GM21717 (cell line): Measurements from ENCODE around the gene SYNE3.

Experiments
- ATAC-seq: cut with Tn5 transposase; IDR thresholded peaks from one replicate; pipeline ENCODE4 v1.9.1; 2021; ENCODE audit warnings: mild to moderate bottlenecking, moderate library complexity; ENCODE audit not compliant: unreplicated experiment

Gene SYNE3, protein sequence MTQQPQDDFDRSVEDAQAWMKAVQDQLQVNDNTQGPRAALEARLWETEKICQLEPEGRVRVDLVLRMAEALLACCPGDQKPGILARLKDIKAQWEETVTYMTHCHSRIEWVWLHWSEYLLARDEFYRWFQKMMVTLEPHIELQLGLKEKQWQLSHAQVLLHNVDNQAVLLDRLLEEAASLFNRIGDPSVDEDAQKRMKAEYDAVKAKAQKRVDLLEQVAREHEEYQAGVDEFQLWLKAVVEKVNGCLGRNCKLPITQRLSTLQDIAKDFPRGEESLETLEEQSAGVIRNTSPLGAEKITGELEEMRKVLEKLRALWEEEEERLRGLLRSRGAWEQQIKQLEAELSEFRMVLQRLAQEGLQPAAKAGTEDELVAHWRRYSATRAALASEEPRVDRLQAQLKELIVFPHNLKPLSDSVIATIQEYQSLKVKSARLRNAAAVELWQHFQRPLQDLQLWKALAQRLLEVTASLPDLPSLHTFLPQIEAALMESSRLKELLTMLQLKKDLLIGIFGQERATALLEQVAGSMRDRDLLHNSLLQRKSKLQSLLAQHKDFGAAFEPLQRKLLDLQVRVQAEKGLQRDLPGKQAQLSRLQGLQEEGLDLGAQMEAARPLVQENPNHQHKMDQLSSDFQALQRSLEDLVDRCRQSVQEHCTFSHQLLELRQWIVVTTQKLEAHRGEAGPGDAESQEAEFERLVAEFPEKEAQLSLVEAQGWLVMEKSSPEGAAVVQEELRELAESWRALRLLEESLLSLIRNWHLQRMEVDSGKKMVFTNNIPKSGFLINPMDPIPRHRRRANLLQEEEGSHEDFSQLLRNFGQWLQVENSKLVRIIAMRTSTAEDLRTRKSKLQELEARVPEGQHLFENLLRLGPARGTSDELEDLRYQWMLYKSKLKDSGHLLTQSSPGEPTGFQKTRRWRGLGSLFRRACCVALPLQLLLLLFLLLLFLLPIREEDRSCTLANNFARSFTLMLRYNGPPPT

DNA sequence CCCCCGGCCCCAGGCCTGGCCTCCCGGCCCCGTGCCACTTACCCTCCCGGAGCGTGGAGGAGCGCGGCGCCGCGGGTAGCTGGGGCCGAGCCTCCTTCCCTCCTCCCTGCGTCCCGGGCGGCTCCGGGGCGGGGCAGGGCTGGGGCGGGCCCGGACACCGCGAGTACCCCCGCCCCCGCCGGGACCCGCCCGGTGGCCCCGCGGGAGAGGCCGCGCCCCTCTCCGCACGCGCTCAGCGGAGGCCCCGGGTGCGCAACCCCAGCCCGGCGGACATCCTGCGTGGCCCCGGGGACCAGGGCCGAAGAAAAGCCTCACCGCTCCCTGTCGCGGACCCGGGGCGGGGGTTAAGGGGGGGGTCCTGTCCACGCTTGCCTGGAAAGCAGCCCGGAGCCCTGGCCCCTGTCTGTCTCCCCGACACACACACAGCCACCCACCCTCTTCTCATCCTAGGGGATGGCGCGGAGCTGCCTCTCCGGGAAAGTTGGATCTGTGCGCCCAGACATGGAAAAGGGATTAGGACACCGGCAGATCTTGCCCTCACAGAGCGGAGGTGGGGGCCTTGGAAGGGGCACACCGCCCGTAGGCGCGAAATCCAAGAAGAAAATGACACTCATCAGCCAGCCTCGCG lies at the start of gene SYNE3:
Gene SYNE3 (minus strand): TSS at position 97 of the 628 bp plus-strand sequence. CDS start 40,829 bp downstream, outside the sequence.
- ATAC-seq = peak; percentile 46

DNA sequence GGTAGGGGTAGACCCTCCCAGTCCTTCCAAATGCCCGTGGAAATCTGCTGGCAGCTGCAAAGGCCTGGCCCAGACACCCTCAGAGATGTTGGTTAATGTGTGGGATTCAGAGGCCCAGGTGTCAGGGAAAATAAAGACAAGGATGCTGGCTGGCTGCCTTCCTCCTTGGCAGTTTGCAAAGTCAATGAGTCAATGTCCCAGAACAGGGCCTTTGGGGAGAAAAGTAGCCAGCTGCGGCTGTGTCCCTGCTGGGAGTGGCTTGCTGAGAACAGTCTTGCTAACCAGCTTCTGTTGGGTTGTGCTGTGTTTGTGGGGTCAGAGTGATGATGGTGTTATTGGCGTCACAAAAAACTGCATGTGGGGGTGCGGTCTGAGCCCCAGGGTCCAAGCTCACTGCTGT lies 47.6 kb upstream of the SYNE3 start:
- no peak for ATAC-seq

DNA sequence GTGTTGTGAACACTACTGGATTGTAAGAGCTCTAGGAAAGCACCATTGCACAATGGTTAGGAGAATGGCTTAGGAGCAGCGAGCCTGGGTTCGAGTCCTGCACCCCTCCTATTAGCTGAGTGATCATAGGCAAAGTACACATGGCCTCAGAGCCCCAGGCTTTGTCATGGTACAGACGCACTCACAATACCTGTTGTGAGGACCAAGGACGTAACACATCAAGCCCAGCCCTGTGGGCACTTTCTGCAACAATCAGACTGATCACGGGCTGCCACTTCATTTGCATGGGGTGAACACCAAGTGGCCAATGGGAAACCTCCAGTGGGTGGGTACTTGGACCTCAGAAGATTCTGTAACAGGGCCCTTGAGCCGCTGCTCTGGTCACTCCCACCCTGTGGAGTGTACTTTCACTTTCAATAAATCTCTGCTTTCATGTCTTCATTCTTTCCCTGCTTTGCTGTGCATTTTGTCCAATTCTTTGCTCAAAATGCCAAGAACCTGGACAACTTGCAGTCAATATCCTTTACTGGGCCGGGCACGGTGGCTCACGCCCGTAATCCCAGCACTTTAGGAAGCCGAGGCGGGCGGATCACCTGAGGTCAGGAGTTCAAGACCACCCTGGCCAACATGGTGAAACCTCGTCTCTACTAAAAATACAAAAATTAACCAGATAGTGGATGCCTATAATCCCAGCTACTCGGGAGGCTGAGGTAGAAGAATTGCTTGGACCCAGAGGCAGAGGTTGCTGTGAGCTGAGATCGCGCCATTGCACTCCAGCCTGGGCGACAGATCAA lies 46.6 kb upstream of the SYNE3 start:
- no peak for ATAC-seq

DNA sequence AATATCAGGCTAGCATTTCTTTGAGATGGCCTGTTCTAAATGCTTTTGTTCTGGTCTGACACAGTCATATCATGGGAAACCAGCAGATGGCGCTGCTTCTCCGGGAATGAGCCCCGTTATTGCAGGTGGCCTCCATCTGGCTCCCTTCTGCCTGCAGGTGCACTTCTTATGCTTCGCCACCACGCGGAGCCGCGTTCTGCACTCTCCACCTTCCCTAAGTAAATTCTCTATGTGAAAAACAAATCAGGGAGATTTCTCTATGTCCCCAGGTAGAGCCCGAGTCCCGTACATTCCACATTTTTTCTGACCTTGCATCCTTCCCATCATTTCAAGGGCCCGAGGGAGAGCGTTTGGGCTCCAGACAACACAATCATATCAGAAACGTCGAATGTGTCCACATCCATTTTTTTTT lies 44.6 kb upstream of the SYNE3 start:
- ATAC-seq = peak; percentile 74

DNA sequence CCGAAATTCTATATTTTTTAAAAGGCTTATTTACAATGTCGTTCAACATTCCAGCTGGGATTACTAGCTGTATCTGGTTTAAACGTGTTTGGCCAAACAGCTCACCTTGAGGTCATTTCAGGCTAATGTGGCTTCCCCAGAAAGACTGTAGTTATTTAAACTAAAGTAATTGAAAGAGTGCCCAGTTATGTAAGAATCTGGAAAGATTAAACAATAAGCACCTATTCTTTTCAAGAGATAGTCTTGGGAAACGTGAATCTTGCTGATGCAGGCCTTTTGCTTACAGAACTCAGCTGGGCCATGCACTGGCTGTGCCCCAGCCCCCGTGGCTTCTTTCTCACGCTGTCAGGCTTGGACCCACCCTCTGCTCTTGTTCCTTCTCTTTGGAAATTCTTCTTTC lies 42.8 kb upstream of the SYNE3 start:
- no peak for ATAC-seq

DNA sequence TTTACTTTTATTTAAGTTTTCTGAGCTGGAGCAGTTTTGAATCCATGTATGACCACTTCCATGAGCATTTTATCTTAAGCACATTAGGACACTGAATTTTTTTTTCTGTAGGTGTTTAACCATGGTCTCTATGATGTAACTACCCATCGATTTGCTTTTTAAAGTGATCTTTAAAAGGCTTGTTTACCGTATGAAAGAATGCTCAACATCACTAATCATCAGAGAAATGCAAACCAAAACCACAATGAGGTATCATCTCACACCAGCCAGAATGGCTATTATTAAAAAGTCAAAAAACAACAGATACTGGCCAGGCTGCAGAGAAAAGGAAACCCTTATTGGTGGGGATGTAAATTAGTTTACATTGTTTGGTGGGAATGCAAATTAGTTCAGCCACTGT lies 41.4 kb upstream of the SYNE3 start:
- no peak for ATAC-seq

DNA sequence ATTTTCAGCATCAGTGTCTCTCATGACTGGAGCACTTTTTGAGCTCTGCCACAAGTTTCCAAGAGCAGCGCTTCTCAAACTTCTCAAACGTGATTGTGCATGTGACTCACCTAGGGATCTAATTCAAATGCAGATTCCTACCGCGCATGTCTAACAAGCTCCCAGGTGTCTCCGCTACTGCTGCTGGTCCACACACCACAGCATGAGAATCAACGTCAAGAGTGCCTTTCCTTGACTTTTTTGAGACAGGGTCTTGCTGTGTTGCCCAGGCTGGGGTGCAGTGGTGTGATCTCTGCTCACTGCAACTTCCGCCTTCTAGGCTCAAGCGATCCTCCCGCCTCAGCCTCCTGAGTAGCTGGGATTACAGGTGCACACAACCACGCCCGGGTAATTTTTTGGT lies 40.8 kb upstream of the SYNE3 start:
- ATAC-seq = no peak

DNA sequence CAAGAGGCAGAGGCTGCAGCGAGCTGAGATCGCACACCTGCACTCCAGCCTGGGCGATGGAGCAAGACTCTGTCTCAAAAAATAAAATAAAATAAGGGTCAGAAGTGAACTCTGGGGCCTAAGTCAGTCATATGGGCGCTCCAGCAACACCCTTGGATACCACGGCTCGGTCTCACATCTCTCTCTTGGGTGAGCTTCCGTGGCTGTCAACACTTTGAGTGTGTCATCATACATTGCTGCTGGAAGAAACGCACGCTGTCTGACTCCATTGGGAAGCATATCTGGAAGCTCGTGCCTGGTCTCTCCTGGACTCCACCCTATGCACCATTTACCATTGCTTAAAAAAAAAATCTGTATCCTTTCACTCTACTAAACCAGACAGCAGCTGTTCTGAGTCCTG lies 38.6 kb upstream of the SYNE3 start:
- ATAC-seq = no peak

DNA sequence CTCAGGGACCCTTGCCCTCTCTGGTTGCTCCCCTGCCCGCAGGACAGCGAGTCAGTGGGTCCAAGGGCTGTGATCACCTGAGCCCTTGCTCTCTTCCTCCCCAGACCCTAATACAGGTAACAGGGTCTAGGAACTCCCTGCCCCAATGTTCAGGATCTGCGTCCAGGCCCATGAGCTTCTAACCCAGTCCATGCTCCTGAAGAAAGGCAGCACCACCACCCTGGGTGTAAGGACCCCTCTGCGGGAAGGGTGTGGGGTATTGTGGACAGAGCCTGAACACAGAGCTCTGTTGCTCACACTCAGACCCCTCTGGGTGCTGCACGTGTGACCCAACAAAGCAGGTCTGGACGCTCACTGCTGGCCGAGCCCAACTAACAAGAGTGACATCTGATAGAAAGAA lies 36.7 kb upstream of the SYNE3 start:
- no peak for ATAC-seq

DNA sequence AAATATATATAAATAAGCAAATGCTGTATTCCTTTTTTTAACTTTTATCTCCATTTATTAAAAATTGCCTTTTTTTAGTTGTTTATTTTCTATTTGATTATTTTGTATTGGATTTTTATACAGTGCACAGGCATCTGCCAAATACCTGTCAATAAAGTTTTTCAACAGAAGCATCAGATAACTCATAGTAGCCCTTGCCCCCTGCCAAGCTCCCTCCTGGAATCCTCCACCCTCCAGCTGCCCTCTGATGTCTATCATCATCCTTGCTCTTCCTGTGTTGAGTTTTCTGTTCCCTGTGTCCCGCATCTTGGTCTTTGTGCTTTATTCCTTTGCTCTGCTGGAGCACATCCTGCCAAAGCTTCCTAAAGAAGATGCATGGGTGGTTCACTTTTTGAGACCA lies 35.0 kb upstream of the SYNE3 start:
- no peak for ATAC-seq

DNA sequence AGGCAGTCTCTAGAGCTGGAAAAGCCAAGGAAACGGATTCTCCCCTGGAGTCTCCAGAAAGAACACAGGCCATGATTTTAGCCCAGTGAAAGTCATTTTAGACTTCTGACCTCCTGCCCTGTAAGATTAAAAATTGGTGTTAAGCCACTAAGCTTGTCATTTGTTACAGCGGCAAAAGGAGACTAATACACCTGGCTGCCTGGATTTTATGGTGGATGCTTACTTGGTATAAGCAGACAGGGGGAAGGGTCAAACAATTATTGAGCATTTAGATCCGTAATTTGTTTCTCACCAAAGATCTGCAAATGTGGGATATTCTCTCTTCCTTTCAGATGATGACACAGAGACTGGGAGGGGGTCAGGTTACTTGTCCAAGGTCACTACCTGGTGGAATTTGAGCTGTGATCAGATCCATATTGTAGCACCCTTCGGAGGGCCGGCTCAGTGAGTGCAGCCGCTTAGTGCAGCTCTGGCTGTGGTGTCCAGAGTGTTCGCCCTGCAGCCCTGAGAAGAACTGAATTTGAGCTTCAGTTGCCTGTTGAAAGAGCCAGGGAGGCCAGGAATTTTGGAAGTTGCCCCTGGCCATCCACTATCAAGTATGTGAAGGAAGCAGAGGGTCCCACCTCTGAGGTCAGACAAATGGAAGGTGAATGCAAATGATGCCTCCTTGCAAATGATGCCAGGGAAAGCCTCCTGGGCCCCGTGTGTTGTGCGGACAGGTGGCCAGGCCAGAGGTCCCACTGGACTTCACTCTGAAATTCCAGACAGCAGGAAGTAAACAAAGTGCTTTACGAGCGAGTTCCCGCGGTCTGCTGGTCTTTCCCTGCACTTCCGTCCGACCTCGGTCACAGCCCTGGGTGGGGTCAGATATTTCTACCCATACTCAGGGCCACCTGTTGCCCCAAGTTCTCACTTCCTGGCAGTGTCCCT lies 33.5 kb upstream of the SYNE3 start:
- ATAC-seq = no peak

DNA sequence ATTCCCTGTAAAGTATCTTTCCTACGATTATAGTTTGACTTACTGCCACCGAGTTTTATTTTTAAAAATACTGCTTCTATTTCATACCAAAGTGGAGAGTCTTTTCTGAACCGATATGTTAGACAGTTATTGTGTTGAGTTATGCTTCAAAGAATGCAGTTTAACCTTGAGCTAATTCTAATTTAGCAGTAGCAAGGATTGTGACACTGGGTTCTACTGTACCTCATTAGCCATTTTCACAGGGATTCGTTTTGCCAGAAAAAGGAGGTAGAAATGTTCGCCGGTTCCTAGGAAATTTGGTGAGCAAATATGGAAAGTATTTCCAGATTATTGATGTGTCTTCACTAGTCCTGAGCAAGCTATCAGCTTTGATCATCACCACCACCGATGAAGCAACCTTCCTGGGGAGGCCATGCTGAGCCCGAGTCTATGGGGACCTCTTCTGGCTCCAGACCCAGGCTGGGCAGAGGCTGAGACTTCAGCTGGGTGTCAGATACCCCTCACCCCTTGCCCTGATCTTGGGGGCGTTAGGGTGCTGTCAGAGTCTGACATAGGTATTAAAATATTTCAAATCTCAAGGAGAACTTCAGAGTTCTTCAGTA lies 32.0 kb upstream of the SYNE3 start:
- no peak for ATAC-seq

DNA sequence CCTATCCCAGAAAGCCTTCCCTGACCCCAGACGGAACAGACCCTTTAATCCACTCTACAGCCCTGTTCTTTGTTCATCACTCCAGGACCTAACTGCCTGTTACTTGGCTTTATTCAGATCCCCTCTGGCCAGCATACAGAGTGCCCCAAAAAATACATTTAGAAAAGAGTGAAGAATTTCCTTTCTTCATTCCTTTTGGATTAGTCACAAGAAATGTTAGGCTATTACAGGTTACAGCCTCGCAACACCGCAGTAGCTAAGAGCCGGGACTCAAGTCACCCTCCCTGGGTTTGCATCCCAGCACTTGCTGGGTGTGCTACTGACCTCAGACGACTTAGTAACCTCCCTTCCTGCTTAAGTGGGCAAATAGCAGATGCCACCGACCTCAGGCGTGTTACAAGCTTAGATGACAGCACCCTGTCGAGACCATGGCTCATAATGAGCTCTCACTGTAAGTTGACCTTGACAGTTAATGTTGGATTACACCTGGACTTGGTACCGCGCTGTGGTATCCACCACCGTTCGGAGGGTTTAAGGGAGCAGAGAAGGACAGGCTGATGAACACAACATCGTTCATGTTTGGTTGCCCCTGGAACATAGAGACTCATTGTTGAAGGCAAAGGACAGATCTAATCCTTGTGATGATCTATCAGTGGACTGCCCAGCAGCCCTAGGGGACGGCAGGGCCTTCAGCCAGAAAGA lies 31.3 kb upstream of the SYNE3 start:
- no peak for ATAC-seq

DNA sequence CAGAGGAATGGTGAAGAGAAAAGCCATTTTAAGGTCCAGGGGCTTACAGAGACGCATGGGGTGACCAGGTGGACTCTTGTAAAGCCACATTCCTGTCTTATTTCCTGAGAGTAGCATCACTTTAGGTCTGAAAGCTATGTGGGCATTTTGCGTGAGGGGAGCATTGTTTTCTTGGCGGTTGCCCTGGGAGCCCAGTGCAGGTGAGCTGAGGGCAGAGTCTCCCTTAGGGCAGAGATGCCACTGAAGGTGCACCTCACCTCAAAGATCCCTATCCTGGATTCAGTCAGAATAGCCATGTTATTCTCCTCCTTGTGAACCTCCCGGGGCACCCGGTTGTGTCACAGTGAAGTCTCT lies 30.8 kb upstream of the SYNE3 start:
- ATAC-seq = no peak

DNA sequence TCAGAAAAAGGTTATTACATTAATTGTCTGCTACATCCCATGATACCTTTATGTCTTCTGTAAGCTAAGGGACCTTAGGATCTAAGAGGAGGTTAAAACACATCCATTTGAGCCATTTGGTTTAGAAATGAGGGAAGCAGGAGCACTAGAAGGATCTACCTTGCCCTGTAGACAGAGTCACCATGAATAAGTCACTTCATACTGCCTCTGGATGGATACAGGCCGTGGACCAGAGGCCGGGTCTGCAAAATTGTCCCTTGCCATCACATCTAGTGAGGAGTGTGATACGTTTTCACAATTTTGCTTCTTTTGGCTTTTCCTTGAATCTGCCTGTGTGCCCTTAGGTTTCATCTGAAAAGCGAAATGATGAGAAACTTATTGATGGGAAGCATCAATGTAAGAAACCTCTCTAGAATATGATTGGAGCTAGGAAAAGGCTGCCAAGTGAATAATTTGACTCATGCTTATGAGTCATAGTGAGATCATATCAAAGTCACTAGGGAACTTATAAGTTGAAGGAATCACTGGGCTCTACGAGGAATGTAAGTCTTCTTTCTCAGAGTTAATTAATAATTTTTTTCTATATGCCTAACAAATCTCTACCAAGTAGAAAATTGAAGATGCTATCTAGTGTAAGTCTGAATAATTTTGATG lies 29.2 kb upstream of the SYNE3 start:
- no peak for ATAC-seq

DNA sequence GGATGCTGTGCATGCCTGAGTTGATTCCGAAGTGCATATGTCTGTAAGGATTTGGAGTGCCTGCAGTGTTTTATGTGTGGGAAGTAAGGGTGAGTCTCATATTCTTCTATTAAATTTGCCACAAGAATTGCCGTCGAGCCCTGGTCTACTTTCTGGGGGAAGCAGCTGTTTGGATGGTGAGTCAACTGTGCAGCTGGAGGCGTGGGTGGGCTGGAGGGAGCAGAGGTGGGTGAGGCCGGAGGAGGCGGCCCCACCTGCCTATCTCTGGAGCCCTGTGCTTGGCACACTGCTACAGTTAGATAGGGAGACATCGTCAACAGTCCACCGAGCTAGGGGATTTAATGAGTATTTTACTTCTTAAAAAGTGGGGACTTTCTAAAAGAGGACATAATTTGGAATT lies 28.1 kb upstream of the SYNE3 start:
- no peak for ATAC-seq

DNA sequence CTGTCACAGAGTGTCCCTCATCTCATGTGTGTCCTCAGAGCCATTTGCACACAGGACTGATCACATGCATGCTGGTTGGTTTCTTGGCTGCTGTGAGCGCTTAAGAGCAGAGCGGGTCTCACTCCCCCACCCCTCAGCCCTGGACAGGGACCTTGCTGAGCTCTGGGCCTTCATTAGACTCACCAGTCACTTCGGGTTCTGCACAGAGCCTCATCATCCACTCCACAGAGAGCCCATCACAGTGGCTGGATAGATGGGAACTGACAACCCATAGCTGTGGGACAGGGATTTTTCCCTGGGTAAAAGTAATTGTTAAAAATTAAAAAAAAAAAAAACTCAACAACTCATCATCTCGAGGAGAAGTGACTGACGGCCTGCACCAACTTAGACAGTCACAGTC lies 26.6 kb upstream of the SYNE3 start:
- ATAC-seq = no peak
